Measurements from ENCODE around the gene TMEM185B.

TMEM185B gene

DNA sequence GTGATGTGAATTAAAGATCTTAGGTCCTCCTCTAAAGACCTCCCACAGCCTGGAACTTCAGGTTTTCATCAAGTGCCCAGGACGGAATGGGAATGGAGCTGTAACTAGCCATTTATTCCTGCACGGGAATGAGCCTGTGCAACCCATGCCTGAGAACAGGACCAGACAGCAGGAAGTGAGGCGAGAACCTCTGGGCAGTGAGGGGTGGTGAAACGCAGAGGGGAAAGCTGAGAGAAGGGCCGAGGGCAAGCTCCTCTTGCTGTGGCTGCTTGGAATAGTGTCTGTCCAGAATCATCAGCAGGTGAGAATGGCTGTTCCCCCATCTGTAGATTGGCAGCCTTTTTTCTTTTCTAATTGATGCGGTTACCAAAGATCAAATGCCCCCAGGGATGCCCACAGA is 24.7 kb upstream of the TMEM185B start:
- H3K36me3 ChIP-seq (ENCODE audit: control insufficient read depth, insufficient read depth, low read length), result no peaks in the 10 kb centered on the region
- H3K9ac ChIP-seq (ENCODE audit: low read depth, low read length), result no peak overlapping the region
- H3K4me1 ChIP-seq (ENCODE audit: control insufficient read depth, insufficient read depth, low read length), result peaks cover 13% of the 10 kb centered on the region
- H3K27me3 ChIP-seq (ENCODE audit: control insufficient read depth, insufficient read depth, low read length), result peaks cover 38% of the 10 kb centered on the region
- H3K9me3 ChIP-seq (ENCODE audit: control insufficient read depth, insufficient read depth, low read length), result no peaks in the 10 kb centered on the region
- H3K4me3 ChIP-seq (ENCODE audit: low read depth, low read length), result no peak overlapping the region

DNA sequence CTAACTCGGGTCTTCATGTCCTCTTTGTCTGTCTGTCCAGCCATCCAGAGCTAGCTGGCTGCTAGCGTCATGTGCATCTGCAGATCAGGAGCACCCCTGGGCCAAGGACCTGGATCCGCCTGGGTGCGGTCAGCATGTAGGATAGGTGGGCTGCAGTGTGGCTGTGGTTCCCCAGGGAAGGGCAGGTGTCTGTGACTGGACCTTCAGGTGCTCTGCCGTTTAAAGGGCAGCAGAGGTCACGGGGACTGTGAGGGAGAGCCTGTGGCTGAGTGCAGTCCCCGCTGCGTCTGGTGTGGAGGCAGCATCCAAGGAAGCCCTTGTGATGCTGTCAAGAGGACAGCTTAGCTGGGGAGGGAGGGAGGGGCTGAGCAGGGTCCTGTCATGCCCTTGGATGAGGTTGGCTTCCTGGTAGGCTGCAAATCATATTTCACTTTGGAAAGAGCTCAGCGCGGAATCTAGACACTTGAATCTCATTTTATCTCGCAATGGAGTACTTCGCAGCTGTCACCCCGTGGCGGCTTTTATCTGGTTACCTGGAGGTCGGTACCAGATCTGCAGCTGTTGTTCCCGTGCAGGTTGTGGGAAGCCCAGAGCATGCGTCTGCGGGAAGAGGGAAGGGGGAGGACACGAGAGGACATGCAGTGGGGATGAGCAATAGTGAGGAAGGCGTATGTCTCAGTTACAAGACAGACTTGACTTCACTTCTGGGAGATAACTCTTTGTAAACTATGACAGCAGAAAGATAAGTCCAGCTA is 23.5 kb upstream of the TMEM185B start:
- no peaks in the 10 kb centered on the region for H3K9me3 ChIP-seq (ENCODE audit: control insufficient read depth, insufficient read depth, low read length)
- no peaks in the 10 kb centered on the region for H3K36me3 ChIP-seq (ENCODE audit: control insufficient read depth, insufficient read depth, low read length)
- H3K4me3 ChIP-seq (ENCODE audit: low read depth, low read length), result no peak overlapping the region
- H3K27me3 ChIP-seq (ENCODE audit: control insufficient read depth, insufficient read depth, low read length), result peaks cover 34% of the 10 kb centered on the region
- peaks cover 10% of the 10 kb centered on the region for H3K4me1 ChIP-seq (ENCODE audit: control insufficient read depth, insufficient read depth, low read length)
- H3K9ac ChIP-seq (ENCODE audit: low read depth, low read length), result no peak overlapping the region

DNA sequence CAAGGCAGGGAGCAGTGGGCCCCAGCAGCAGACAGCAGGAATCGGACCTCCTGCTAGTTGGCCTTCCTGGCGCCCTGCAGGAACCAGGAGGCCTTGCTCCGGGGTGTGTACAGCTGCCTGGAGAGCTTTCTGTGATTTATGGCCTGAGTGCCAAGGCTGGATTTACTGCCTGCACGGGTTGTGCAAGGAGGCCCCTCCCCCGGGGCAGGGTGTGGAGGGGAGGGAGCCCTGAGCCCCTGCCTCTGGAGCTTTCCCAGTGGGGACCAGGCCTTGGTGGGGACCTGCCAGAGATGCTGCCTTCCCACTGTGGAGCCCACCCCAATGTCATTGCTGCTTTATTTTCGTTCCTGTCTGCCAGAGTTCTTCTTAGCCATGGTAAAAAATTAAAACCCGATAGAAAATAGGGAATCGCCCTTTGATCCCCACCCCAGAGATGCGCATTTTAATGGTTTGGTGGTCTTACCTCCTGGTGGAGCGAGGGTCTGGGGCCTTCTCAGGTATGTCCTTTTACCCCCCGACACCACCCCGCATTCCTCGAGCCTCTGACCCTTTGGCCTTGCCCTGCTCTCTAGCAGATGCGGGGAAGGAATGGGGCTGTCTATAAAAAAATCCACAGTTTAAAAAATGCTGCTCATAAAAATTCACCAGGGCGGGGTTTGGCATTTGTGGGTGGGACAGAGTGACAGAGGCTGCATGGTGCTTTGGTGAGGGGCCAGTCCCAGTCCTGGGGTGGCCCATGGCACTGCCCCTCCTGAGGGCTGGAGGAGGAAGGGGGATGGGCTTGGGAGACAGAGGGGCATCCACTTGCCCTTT is 22.5 kb upstream of the TMEM185B start:
- Histone ChIP-seq H3K4me1 (ENCODE audit: control insufficient read depth, insufficient read depth, low read length) (peaks cover 9% of the 10 kb centered on the region), H3K27me3 (ENCODE audit: control insufficient read depth, insufficient read depth, low read length) (peaks cover 24% of the 10 kb centered on the region), H3K36me3 (ENCODE audit: control insufficient read depth, insufficient read depth, low read length) (no peaks in the 10 kb centered on the region), H3K4me3 (ENCODE audit: low read depth, low read length) (no peak overlapping the region), H3K9me3 (ENCODE audit: control insufficient read depth, insufficient read depth, low read length) (no peaks in the 10 kb centered on the region), H3K9ac (ENCODE audit: low read depth, low read length) (no peak overlapping the region)

DNA sequence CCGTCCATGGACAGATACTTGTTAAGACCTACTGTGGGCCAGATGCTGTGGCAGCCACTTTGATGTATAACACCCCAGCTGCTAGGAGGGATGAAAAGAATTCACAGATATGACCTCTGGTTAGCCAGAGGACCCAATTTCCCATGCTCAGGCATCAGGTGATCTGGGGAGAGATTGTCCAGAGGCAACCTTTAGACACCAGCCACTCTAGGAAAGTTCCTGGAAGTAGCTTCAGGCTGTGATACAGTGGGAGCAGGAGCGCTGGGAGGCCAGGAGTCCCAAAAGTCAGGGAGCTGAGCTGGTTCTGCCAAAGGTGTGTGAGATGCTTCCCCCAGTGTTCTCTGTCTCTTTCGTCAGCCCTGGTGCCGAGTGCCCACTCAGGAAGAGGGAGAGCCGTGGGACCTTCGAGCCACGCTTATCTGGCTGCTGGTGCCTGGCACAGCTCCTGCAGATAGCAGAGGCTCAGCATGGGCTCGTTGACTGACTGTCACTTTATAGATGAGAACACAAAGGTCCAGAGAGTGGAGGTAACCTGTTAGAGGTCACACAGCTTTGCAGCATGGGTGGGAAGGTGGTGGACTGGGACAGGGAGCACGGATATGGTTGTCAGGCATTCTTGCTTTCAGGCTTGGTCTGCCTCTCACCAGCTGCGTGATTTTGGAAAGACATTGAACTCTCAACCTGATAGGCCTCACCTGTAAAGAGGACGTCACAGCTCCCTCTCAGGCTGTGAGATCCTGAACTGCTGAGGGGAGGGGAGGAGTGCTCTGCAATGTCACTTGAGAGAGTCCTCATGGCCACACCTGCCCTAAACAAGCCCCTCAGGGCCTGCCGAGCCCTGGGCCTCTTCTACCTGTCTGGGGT is 21.7 kb upstream of the TMEM185B start:
- Histone ChIP-seq H3K9me3 (ENCODE audit: control insufficient read depth, insufficient read depth, low read length) (no peaks in the 10 kb centered on the region), H3K4me1 (ENCODE audit: control insufficient read depth, insufficient read depth, low read length) (peaks cover 9% of the 10 kb centered on the region), H3K4me3 (ENCODE audit: low read depth, low read length) (no peak overlapping the region), H3K36me3 (ENCODE audit: control insufficient read depth, insufficient read depth, low read length) (no peaks in the 10 kb centered on the region), H3K27me3 (ENCODE audit: control insufficient read depth, insufficient read depth, low read length) (peaks cover 16% of the 10 kb centered on the region), H3K9ac (ENCODE audit: low read depth, low read length) (no peak overlapping the region)

DNA sequence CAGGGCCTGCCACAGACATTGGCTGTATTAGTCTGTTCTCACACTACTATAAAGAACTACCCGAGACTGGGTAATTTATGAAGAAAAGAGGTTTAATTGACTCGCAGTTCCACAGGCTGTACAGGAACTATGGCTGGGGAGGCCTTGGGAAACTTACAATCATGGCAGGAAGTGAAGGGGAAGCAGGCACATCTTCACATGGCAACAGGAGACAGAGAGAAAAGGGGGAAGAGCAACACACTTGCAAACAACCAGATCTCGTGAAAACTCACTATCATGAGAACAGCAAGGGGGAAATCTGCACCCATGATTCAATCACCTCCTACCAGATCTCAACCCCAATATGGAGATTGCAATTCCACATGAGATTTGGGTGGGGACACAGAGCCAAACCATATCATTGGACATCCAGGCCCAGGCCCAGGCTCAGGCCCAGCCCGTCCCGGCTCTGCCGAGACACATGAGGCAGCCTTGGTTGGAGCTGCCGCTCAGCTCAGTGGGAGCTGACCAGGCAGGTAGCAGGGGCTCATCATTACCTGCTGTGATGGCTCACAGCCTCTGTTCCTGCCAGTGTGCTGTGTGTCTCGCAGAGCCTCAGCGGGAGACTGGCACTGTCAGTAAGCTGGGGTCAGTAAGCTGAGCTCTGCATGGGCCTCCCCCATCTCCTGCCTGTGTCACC is 20.8 kb upstream of the TMEM185B start:
- peaks cover 9% of the 10 kb centered on the region for H3K4me1 ChIP-seq (ENCODE audit: control insufficient read depth, insufficient read depth, low read length)
- H3K4me3 ChIP-seq (ENCODE audit: low read depth, low read length), result no peak overlapping the region
- no peak overlapping the region for H3K9ac ChIP-seq (ENCODE audit: low read depth, low read length)
- no peaks in the 10 kb centered on the region for H3K9me3 ChIP-seq (ENCODE audit: control insufficient read depth, insufficient read depth, low read length)
- no peaks in the 10 kb centered on the region for H3K36me3 ChIP-seq (ENCODE audit: control insufficient read depth, insufficient read depth, low read length)
- H3K27me3 ChIP-seq (ENCODE audit: control insufficient read depth, insufficient read depth, low read length), result peaks cover 14% of the 10 kb centered on the region

DNA sequence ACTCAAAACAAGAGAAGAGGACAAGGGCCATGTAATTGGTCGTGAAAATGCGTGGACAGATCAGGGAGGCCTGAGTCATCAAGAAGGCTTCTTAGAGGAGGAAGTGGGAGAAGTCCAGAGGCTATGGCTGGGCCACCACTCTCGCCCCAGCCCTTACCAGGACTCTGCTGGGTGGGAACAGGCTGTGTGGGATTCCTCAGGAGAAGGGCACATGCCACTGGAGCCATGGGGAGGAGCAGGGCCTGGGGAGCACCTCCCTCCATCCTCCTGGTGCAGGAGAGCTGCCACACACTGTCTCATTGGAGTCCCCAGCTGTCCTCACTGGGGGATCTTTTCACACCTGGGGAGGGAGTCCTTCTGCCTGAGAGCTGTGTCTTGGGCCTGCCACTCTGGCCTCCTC is 20.0 kb upstream of the TMEM185B start:
- H3K9ac ChIP-seq (ENCODE audit: low read depth, low read length), result no peak overlapping the region
- H3K9me3 ChIP-seq (ENCODE audit: control insufficient read depth, insufficient read depth, low read length), result no peaks in the 10 kb centered on the region
- H3K36me3 ChIP-seq (ENCODE audit: control insufficient read depth, insufficient read depth, low read length), result no peaks in the 10 kb centered on the region
- H3K27me3 ChIP-seq (ENCODE audit: control insufficient read depth, insufficient read depth, low read length), result peaks cover 11% of the 10 kb centered on the region
- no peak overlapping the region for H3K4me3 ChIP-seq (ENCODE audit: low read depth, low read length)
- peaks cover 9% of the 10 kb centered on the region for H3K4me1 ChIP-seq (ENCODE audit: control insufficient read depth, insufficient read depth, low read length)

DNA sequence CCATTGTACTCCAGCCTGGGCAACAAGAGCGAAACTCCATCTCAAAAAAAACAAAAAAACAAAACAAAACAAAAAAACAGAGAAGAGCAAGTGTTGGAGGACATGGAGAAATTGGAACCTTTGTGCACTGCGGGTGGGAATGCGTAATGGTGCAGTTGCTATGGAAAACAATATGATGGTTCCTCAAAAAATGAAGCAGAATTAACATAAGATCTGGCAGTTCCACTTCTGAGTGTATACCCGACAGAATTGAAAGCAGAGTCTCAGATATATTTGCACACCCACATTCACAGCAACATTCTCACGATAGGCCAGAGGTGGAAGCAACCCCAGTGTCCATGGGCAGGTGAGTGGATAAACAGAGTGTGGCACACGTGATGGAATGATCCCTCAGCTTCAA is 18.5 kb upstream of the TMEM185B start:
- no peak overlapping the region for H3K9ac ChIP-seq (ENCODE audit: low read depth, low read length)
- no peaks in the 10 kb centered on the region for H3K36me3 ChIP-seq (ENCODE audit: control insufficient read depth, insufficient read depth, low read length)
- no peak overlapping the region for H3K4me3 ChIP-seq (ENCODE audit: low read depth, low read length)
- no peaks in the 10 kb centered on the region for H3K9me3 ChIP-seq (ENCODE audit: control insufficient read depth, insufficient read depth, low read length)
- peaks cover 11% of the 10 kb centered on the region for H3K4me1 ChIP-seq (ENCODE audit: control insufficient read depth, insufficient read depth, low read length)
- peaks cover 6% of the 10 kb centered on the region for H3K27me3 ChIP-seq (ENCODE audit: control insufficient read depth, insufficient read depth, low read length)

DNA sequence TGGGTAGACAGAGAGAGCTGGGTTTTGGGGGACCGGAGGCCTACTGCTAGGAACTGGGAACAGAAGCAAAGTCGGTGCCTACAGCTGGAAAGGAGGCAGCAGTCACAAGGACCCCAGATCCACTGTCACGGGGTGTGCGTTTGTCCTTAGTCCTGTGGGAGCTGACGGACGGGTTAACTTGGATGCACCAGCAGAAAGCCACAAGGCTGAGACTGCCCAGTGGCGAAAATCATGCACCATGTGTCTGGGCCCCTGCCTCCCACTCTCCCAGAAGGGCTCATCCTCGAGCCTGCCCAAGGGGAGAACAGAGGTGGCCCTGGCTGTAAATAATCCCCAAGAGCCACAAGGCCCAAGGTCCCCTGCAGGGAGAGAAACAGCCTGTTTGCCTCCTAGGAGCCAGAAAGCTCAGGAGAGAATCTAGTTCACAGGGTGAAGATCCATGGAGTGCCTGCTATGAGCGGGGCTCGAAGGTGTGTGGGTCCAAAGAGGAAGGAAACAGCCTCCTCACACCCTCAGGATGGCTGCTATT is 17.8 kb upstream of the TMEM185B start:
- H3K9ac ChIP-seq (ENCODE audit: low read depth, low read length), result no peak overlapping the region
- H3K4me1 ChIP-seq (ENCODE audit: control insufficient read depth, insufficient read depth, low read length), result peaks cover 8% of the 10 kb centered on the region
- H3K4me3 ChIP-seq (ENCODE audit: low read depth, low read length), result no peak overlapping the region
- peaks cover 6% of the 10 kb centered on the region for H3K27me3 ChIP-seq (ENCODE audit: control insufficient read depth, insufficient read depth, low read length)
- H3K9me3 ChIP-seq (ENCODE audit: control insufficient read depth, insufficient read depth, low read length), result no peaks in the 10 kb centered on the region
- H3K36me3 ChIP-seq (ENCODE audit: control insufficient read depth, insufficient read depth, low read length), result no peaks in the 10 kb centered on the region

DNA sequence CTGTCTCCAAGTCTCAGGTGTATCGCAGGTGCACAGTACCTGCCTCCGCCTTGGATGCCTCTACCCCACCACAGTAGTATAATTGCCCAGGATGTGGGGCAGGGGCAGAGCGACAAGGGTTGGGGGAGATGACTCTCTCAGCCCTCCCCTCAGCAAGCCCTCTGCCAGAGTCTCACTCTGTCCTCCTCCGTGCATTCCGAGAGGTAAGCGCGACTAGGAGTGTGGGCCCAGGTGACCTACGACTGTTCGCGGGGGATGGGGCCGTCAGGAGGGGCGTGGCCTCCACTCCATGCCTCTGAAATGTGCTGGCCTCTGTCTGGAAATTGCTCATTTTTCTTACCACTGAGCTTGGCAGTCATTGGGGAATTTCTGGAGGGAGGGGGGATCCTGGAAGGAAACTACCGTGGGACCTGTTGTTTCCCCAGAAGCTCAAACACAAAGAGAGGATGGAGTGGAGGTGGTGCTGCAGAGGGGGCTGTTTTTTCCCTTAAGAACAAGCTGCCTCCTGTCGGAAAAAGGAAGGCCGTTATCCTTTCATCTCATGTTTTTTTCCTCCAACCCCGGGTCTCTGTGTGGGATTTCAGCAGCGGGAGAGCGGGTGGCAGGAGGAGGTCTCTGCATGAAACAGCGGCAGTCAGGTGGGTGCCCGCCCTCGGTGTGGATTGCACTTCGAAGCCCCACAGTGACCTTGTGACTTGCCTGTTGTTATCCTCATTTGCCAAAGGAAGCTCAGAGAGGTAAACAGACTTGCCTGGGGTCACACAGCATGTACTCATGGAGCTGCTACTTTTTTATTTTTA is 16.5 kb upstream of the TMEM185B start:
- peaks cover 2% of the 10 kb centered on the region for H3K4me1 ChIP-seq (ENCODE audit: control insufficient read depth, insufficient read depth, low read length)
- H3K9ac ChIP-seq (ENCODE audit: low read depth, low read length), result no peak overlapping the region

DNA sequence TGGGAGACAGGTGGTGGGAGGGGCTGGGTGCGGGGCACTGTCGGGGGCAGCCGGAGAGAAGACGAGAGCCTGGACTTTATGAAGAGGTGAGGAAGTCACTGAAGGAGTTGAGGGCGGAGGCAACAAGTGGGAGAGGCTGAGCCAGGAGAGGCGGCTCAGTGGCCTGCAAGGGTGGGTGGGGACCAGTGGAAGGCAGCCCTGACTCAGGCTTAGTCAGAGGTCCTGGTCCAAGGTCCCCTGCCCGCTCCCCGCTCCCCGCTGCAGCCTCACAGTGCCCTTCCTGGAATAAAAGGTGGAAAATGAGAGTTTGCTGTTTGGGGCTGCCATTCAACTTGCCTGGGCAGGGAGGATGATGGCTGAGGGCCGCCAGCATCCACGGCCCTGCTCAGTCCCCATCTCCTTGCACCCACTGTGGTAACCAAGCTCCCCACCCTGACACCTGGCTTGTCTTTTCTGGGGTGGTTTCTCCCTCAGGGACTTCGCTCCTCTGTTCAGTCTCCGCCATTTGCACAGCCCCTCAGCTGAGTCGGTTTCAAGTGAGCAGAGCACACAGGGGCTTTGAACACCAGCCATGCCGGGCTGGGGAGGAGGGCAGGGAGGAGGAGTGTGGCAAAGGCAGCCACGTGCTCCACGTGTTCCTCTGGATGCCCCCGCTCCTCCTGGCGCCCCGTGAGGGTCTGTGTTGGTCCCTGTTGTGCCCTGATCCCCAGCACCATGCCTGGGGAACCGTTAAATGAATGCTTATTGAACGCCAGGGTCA is 15.7 kb upstream of the TMEM185B start:
- H3K9ac ChIP-seq (ENCODE audit: low read depth, low read length), result no peak overlapping the region
- H3K4me1 ChIP-seq (ENCODE audit: control insufficient read depth, insufficient read depth, low read length), result peaks cover 2% of the 10 kb centered on the region
- no peak overlapping the region for H3K4me3 ChIP-seq (ENCODE audit: low read depth, low read length)
- H3K27me3 ChIP-seq (ENCODE audit: control insufficient read depth, insufficient read depth, low read length), result peaks cover 6% of the 10 kb centered on the region
- H3K9me3 ChIP-seq (ENCODE audit: control insufficient read depth, insufficient read depth, low read length), result no peaks in the 10 kb centered on the region
- H3K36me3 ChIP-seq (ENCODE audit: control insufficient read depth, insufficient read depth, low read length), result no peaks in the 10 kb centered on the region

More for the DNA sequence above, 16.5 kb upstream of the TMEM185B start:
- no peaks in the 10 kb centered on the region for H3K36me3 ChIP-seq (ENCODE audit: control insufficient read depth, insufficient read depth, low read length)
- no peaks in the 10 kb centered on the region for H3K9me3 ChIP-seq (ENCODE audit: control insufficient read depth, insufficient read depth, low read length)
- peaks cover 6% of the 10 kb centered on the region for H3K27me3 ChIP-seq (ENCODE audit: control insufficient read depth, insufficient read depth, low read length)
- no peak overlapping the region for H3K4me3 ChIP-seq (ENCODE audit: low read depth, low read length)
